ENCODE measurements around the gene SPSB1.

The SPSB1 gene

GRCh38 chr1:9258629-9259028 lies 34.1 kb upstream of the SPSB1 start:
- no peak for TF ChIP-seq CTCF (conservative IDR thresholded peaks at IDR 0.05; ENCODE audit: low read depth, low read length)
- no peak for DNase-seq (ENCODE audit: low read depth)
- no peak overlapping the region for H3K4me3 ChIP-seq (ENCODE audit: low read depth, low read length)

GRCh38 chr1:9260059-9260766 lies 32.5 kb upstream of the SPSB1 start:
- H3K4me3 ChIP-seq (ENCODE audit: low read depth, low read length): no peak overlapping the region
- TF ChIP-seq CTCF (conservative IDR thresholded peaks at IDR 0.05; ENCODE audit: low read depth, low read length): no peak
- no peak for DNase-seq (ENCODE audit: low read depth)

GRCh38 chr1:9261496-9261895 lies 31.2 kb upstream of the SPSB1 start:
- TF ChIP-seq CTCF (conservative IDR thresholded peaks at IDR 0.05; ENCODE audit: low read depth, low read length): no peak
- no peak for DNase-seq (ENCODE audit: low read depth)
- no peak overlapping the region for H3K4me3 ChIP-seq (ENCODE audit: low read depth, low read length)

GRCh38 chr1:9262096-9262986 lies 30.4 kb upstream of the SPSB1 start:
- no peak overlapping the region for H3K4me3 ChIP-seq (ENCODE audit: low read depth, low read length)
- TF ChIP-seq CTCF (conservative IDR thresholded peaks at IDR 0.05; ENCODE audit: low read depth, low read length): no peak
- DNase-seq (ENCODE audit: low read depth): no peak

- DNase-seq (ENCODE audit: low read depth): no peak
- TF ChIP-seq CTCF (conservative IDR thresholded peaks at IDR 0.05; ENCODE audit: low read depth, low read length): no peak
- no peak overlapping the region for H3K4me3 ChIP-seq (ENCODE audit: low read depth, low read length)
These were observed 29.3 kb upstream of the SPSB1 start for GRCh38 chr1:9263276-9263855.

- TF ChIP-seq CTCF (conservative IDR thresholded peaks at IDR 0.05; ENCODE audit: low read depth, low read length): no peak
- DNase-seq (ENCODE audit: low read depth): no peak
- no peak overlapping the region for H3K4me3 ChIP-seq (ENCODE audit: low read depth, low read length)
These were observed 28.5 kb upstream of the SPSB1 start for GRCh38 chr1:9263984-9264872.
